Ovary (tissue), 3 donors: ENCODE data around the gene WNK2.

ENCODE experiments used
- EP300 ChIP-seq: sonication (generic); formaldehyde crosslinking; IDR thresholded peaks from one replicate; pipeline ENCODE4 v1.6.1; 2017; ENCODE audit warnings: antibody characterized with exemption
- POLR2A ChIP-seq: fragments of 450-650 bp; IDR thresholded peaks from one replicate; pipeline ENCODE4 v1.6.1; 2017; ENCODE audit warnings: antibody characterized with exemption, mild to moderate bottlenecking, moderate library complexity
- TF ChIP-seq, protein P1 (sequence below), 3 donors: fragments of 450-650 bp in 2 of 3; fragments of 200-600 bp in 1 of 3; IDR thresholded peaks; one replicate each; pipeline versions ENCODE4 v1.5.1 to v1.8.0; 2016 to 2022; ENCODE audit warnings: antibody characterized with exemption in 3 of 3, mild to moderate bottlenecking in 1 of 3
- donor health status: DM: no; HTN: no; CAD: no.

DNA sequence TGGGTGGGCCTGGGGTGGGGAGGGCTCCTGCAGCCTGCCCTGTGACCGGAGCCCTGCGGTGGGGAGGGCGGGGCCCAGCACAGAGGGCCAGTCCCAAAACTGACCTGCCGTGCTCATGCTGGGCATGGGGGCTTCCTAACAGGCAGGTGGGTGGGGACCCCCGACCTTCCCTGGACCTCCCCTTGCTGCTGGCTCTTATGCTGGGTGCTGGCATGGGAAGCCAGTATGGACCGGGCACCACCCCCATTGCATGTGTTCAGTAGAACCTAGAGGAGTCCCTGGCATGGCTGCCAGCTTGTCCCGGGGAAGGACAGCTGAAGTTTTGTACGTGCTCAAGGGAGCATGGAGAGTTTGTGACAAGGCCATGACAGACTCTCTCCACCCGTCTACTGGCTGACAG lies 37.1 kb downstream of the WNK2 start:
- TF ChIP-seq, protein P1, sequence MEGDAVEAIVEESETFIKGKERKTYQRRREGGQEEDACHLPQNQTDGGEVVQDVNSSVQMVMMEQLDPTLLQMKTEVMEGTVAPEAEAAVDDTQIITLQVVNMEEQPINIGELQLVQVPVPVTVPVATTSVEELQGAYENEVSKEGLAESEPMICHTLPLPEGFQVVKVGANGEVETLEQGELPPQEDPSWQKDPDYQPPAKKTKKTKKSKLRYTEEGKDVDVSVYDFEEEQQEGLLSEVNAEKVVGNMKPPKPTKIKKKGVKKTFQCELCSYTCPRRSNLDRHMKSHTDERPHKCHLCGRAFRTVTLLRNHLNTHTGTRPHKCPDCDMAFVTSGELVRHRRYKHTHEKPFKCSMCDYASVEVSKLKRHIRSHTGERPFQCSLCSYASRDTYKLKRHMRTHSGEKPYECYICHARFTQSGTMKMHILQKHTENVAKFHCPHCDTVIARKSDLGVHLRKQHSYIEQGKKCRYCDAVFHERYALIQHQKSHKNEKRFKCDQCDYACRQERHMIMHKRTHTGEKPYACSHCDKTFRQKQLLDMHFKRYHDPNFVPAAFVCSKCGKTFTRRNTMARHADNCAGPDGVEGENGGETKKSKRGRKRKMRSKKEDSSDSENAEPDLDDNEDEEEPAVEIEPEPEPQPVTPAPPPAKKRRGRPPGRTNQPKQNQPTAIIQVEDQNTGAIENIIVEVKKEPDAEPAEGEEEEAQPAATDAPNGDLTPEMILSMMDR (IDR thresholded peaks at IDR 0.05): no peak
- TF ChIP-seq POLR2A (no peak), EP300 (no peak)
